GM12891 (cell line): Measurements from ENCODE around the gene NCBP2.

ENCODE experiments used
- POLR2A ChIP-seq: IDR thresholded peaks from 2 replicates; pipeline ENCODE4 v1.6.1; 2011; ENCODE audit warnings: low read depth, low read length, control low read depth
- POLR2AphosphoS5 ChIP-seq: IDR thresholded peaks from 2 replicates; pipeline ENCODE4 v1.6.1; 2011; ENCODE audit warnings: low read depth, low read length, control low read depth
- TAF1 ChIP-seq: IDR thresholded peaks from 2 replicates; pipeline ENCODE4 v1.6.1; 2011; ENCODE audit warnings: low read depth, low read length, control low read depth

- no peak for TF ChIP-seq POLR2AphosphoS5
- no peak for TF ChIP-seq POLR2A
- TF ChIP-seq TAF1: no peak
These were observed 11.2 kb downstream of the NCBP2 start for GRCh38 chr3:196931157-196931556.
